Trophoblast cell (in vitro differentiated cells and primary cell): ENCODE measurements around the gene TRIM29.

Experiments
- DNase-seq, 2 donors: peaks; one replicate each; pipeline ENCODE4 v3.0.0-alpha.2; 2016
- H2AFZ ChIP-seq: 2 replicates; pipeline ENCODE4 v1.6.1; 2013; ENCODE audit warnings: low read length, moderate library complexity, mild to moderate bottlenecking; ENCODE audit not compliant: insufficient read depth, poor library complexity
- H2AK5ac ChIP-seq: 2 replicates; pipeline ENCODE4 v1.6.1; 2013; ENCODE audit warnings: mild to moderate bottlenecking, low read length
- H2BK120ac ChIP-seq: 2 replicates; pipeline ENCODE4 v1.6.1; 2013; ENCODE audit warnings: low read length, mild to moderate bottlenecking, moderate library complexity; ENCODE audit not compliant: insufficient read depth, poor library complexity
- H2BK12ac ChIP-seq: 2 replicates; pipeline ENCODE4 v1.6.1; 2013; ENCODE audit warnings: mild to moderate bottlenecking, low read length, moderate library complexity
- H2BK5ac ChIP-seq: 2 replicates; pipeline ENCODE4 v1.6.1; 2013; ENCODE audit warnings: low read length, low read depth, moderate library complexity, mild to moderate bottlenecking; ENCODE audit not compliant: poor library complexity
- H3K14ac ChIP-seq: 2 replicates; pipeline ENCODE4 v1.6.1; 2013; ENCODE audit warnings: mild to moderate bottlenecking, low read length
- H3K18ac ChIP-seq: 2 replicates; pipeline ENCODE4 v1.6.1; 2013; ENCODE audit warnings: mild to moderate bottlenecking, low read length
- H3K23ac ChIP-seq: 2 replicates; pipeline ENCODE4 v1.6.1; 2013; ENCODE audit warnings: low read length
- H3K27ac ChIP-seq: 2 replicates; pipeline ENCODE4 v1.5.1; 2013; ENCODE audit warnings: low read depth, mild to moderate bottlenecking, inconsistent platforms, low read length, moderate library complexity
- H3K27me3 ChIP-seq: 2 replicates; pipeline ENCODE4 v1.6.1; 2013; ENCODE audit warnings: inconsistent platforms, mild to moderate bottlenecking, low read length, moderate library complexity; ENCODE audit not compliant: insufficient read depth
- H3K36me3 ChIP-seq, 2 experiments: 1 replicate in 1 of 2; 2 replicates in 1 of 2; pipeline ENCODE4 v1.6.1; 2013; ENCODE audit warnings: low read length in 2 of 2, mild to moderate bottlenecking in 2 of 2, moderate library complexity in 1 of 2; ENCODE audit not compliant: insufficient read depth in 2 of 2, control insufficient read depth in 1 of 2
- H3K4ac ChIP-seq: 2 replicates; pipeline ENCODE4 v1.6.1; 2013; ENCODE audit warnings: low read depth, mild to moderate bottlenecking, low read length, moderate library complexity
- H3K4me1 ChIP-seq, 2 experiments: 1 replicate in 1 of 2; 2 replicates in 1 of 2; pipeline ENCODE4 v1.6.1; 2013; ENCODE audit warnings: low read length in 2 of 2, mild to moderate bottlenecking in 2 of 2, moderate library complexity in 1 of 2; ENCODE audit not compliant: insufficient read depth in 2 of 2, control insufficient read depth in 1 of 2
- H3K4me2 ChIP-seq: 2 replicates; pipeline ENCODE4 v1.6.1; 2013; ENCODE audit warnings: inconsistent platforms, mild to moderate bottlenecking, low read length, moderate library complexity
- H3K4me3 ChIP-seq: 2 replicates; pipeline ENCODE4 v1.5.1; 2013; ENCODE audit warnings: mild to moderate bottlenecking, low read depth, low read length, inconsistent platforms
- H3K79me1 ChIP-seq: one replicate; pipeline ENCODE4 v1.6.1; 2013; ENCODE audit warnings: low read length
- H3K79me2 ChIP-seq: 2 replicates; pipeline ENCODE4 v1.6.1; 2013; ENCODE audit warnings: low read length, mild to moderate bottlenecking; ENCODE audit not compliant: control insufficient read depth, insufficient read depth, poor library complexity
- H3K9ac ChIP-seq: 2 replicates; pipeline ENCODE4 v1.6.1; 2013; ENCODE audit warnings: mild to moderate bottlenecking, low read length
- H3K9me3 ChIP-seq: 2 replicates; pipeline ENCODE4 v1.6.1; 2013; ENCODE audit warnings: low read depth, mild to moderate bottlenecking, control low read depth, inconsistent platforms, low read length; ENCODE audit not compliant: insufficient read depth
- H4K12ac ChIP-seq: 2 replicates; pipeline ENCODE4 v1.6.1; 2013; ENCODE audit warnings: low read depth, mild to moderate bottlenecking, low read length, moderate library complexity
- H4K8ac ChIP-seq: 2 replicates; pipeline ENCODE4 v1.6.1; 2013; ENCODE audit warnings: low read depth, mild to moderate bottlenecking, low read length, moderate library complexity
- H4K91ac ChIP-seq: one replicate; pipeline ENCODE4 v1.6.1; 2013; ENCODE audit warnings: low read depth, mild to moderate bottlenecking, low read length, moderate library complexity
- WGBS: extraction: QIAGEN DNeasy Blood & Tissue Kit; methylation state at CpG from one replicate; pipeline ENCODE4 v1.1.7; 2013; ENCODE audit warnings: missing lambda C conversion rate; ENCODE audit not compliant: insufficient read length, insufficient coverage; ENCODE audit errors: extremely low coverage; 5-methylcytosine and 5-hydroxymethylcytosine counted together

The TRIM29 gene

GRCh38 chr11:120116966-120117365 lies 20.9 kb downstream of the TRIM29 start:
- H4K12ac ChIP-seq: no peak overlapping the region
- no peak for DNase-seq
- no peak overlapping the region for H3K9ac ChIP-seq
- no peak overlapping the region for H2AFZ ChIP-seq
- H2AK5ac ChIP-seq: no peak overlapping the region
- no peaks in the 10 kb centered on the region for H3K4me1 ChIP-seq
- H3K18ac ChIP-seq: no peak overlapping the region
- no peaks in the 10 kb centered on the region for H3K27me3 ChIP-seq
- H3K23ac ChIP-seq: no peak overlapping the region
- no CpG with 5 or more reads among the region's 7 CpGs for WGBS
- H3K4ac ChIP-seq: no peak overlapping the region
- H3K79me2 ChIP-seq: no peaks in the 10 kb centered on the region
- H4K8ac ChIP-seq: no peak overlapping the region
- no peak overlapping the region for H3K14ac ChIP-seq
- H3K4me2 ChIP-seq: no peak overlapping the region
- H3K4me3 ChIP-seq: no peak overlapping the region
- no peak overlapping the region for H2BK5ac ChIP-seq
- H3K36me3 ChIP-seq: no peaks in the 10 kb centered on the region
- no peaks in the 10 kb centered on the region for H3K9me3 ChIP-seq
- no peak overlapping the region for H2BK12ac ChIP-seq
- H3K79me1 ChIP-seq: no peaks in the 10 kb centered on the region
- no peak overlapping the region for H2BK120ac ChIP-seq
- no peak overlapping the region for H3K27ac ChIP-seq
- no peak overlapping the region for H4K91ac ChIP-seq

- H3K4me2 ChIP-seq: no peak overlapping the region
- H4K8ac ChIP-seq: no peak overlapping the region
- no peak overlapping the region for H2BK5ac ChIP-seq
- H4K12ac ChIP-seq: no peak overlapping the region
- H3K9ac ChIP-seq: no peak overlapping the region
- H3K14ac ChIP-seq: no peak overlapping the region
- no peak for DNase-seq
- no peak overlapping the region for H2BK120ac ChIP-seq
- H3K23ac ChIP-seq: no peak overlapping the region
- H3K27ac ChIP-seq: no peak overlapping the region
- H2BK12ac ChIP-seq: no peak overlapping the region
- no peaks in the 10 kb centered on the region for H3K4me1 ChIP-seq
- H3K27me3 ChIP-seq: no peaks in the 10 kb centered on the region
- no peak overlapping the region for H3K18ac ChIP-seq
- H2AK5ac ChIP-seq: no peak overlapping the region
- no peak overlapping the region for H3K4me3 ChIP-seq
- H3K79me2 ChIP-seq: no peaks in the 10 kb centered on the region
- H3K36me3 ChIP-seq: no peaks in the 10 kb centered on the region
- H3K4ac ChIP-seq: no peak overlapping the region
- WGBS: no CpG with 5 or more reads among the region's 20 CpGs
- H3K9me3 ChIP-seq: no peaks in the 10 kb centered on the region
- H4K91ac ChIP-seq: no peak overlapping the region
- no peaks in the 10 kb centered on the region for H3K79me1 ChIP-seq
- H2AFZ ChIP-seq: no peak overlapping the region
These were observed 22.5 kb downstream of the TRIM29 start for GRCh38 chr11:120115272-120116000.

GRCh38 chr11:120112174-120112796 lies 25.6 kb downstream of the TRIM29 start:
- H4K8ac ChIP-seq: no peak overlapping the region
- no peak overlapping the region for H3K27ac ChIP-seq
- no peak overlapping the region for H3K14ac ChIP-seq
- H3K36me3 ChIP-seq: no peaks in the 10 kb centered on the region
- H3K27me3 ChIP-seq: no peaks in the 10 kb centered on the region
- no peak overlapping the region for H2AK5ac ChIP-seq
- H2BK120ac ChIP-seq: no peak overlapping the region
- H3K79me2 ChIP-seq: no peaks in the 10 kb centered on the region
- H3K4me3 ChIP-seq: no peak overlapping the region
- no peak overlapping the region for H2BK12ac ChIP-seq
- H3K4ac ChIP-seq: no peak overlapping the region
- H4K12ac ChIP-seq: no peak overlapping the region
- no peak overlapping the region for H3K18ac ChIP-seq
- DNase-seq: no peak
- no peak overlapping the region for H4K91ac ChIP-seq
- H3K79me1 ChIP-seq: no peaks in the 10 kb centered on the region
- H3K9me3 ChIP-seq: peaks cover 2% of the 10 kb centered on the region
- H3K4me2 ChIP-seq: no peak overlapping the region
- H3K4me1 ChIP-seq: no peaks in the 10 kb centered on the region
- H3K23ac ChIP-seq: no peak overlapping the region
- no peak overlapping the region for H2AFZ ChIP-seq
- no CpG with 5 or more reads among the region's 15 CpGs for WGBS
- H2BK5ac ChIP-seq: no peak overlapping the region
- no peak overlapping the region for H3K9ac ChIP-seq

GRCh38 chr11:120109531-120109930 lies 28.4 kb downstream of the TRIM29 start:
- Histone ChIP-seq H3K79me1 (no peaks in the 10 kb centered on the region), H3K4me1 (no peaks in the 10 kb centered on the region), H4K12ac (no peak overlapping the region), H3K23ac (no peak overlapping the region), H2AFZ (no peak overlapping the region), H2AK5ac (no peak overlapping the region), H3K27ac (no peak overlapping the region), H4K91ac (no peak overlapping the region), H3K4me3 (no peak overlapping the region), H2BK12ac (no peak overlapping the region), H3K79me2 (no peaks in the 10 kb centered on the region), H3K9ac (no peak overlapping the region), H2BK120ac (no peak overlapping the region), H3K4me2 (no peak overlapping the region), H3K36me3 (no peaks in the 10 kb centered on the region), H3K18ac (no peak overlapping the region), H3K4ac (no peak overlapping the region), H4K8ac (no peak overlapping the region), H3K27me3 (no peaks in the 10 kb centered on the region), H3K14ac (no peak overlapping the region), H2BK5ac (no peak overlapping the region), H3K9me3 (peaks cover 4% of the 10 kb centered on the region)
- WGBS: no CpG with 5 or more reads among the region's 5 CpGs
- no peak for DNase-seq
